WTC11 (cell line): Measurements from ENCODE around the gene WWOX. TPM values are rescaled to one million over a fixed set of nuclear protein-coding genes. Genes with fewer than 3 reads are reported as not detected.

Source experiments
- ATAC-seq: fragments of 200-7000 bp; cut with Tn5 transposase; 2 replicates; pipeline ENCODE4 v1.10.0; 2021; ENCODE audit warnings: mild to moderate bottlenecking, moderate library complexity
- CTCF ChIA-PET: fragments of 300-600 bp; sonication (Branson Sonifier 250); formaldehyde crosslinking; loops from one replicate; lab custom pipeline; 2021; ENCODE audit warnings: antibody characterized with exemption; lab: Charles Lee
- POLR2A ChIA-PET: fragments of 350-600 bp; sonication (Branson Sonifier 250); formaldehyde crosslinking; loops from one replicate; lab custom pipeline; 2021; ENCODE audit warnings: antibody characterized with exemption; lab: Charles Lee
- DNase-seq: peaks from one replicate; pipeline ENCODE4 v3.0.0; 2021; ENCODE audit warnings: low spot score
- H3K27ac Mint-ChIP-seq: 2 replicates; pipeline ENCODE4 v1.8.0; 2021; ENCODE audit warnings: mixed read lengths
- H3K27me3 Mint-ChIP-seq: 2 replicates; pipeline ENCODE4 v1.8.0; 2021; ENCODE audit warnings: low read depth, mild to moderate bottlenecking, moderate library complexity, mixed read lengths
- H3K36me3 Mint-ChIP-seq: 2 replicates; pipeline ENCODE4 v1.8.0; 2021; ENCODE audit warnings: mixed read lengths
- H3K4me1 Mint-ChIP-seq: 2 replicates; pipeline ENCODE4 v1.8.0; 2022; ENCODE audit warnings: mixed read lengths
- H3K4me3 Mint-ChIP-seq: 2 replicates; pipeline ENCODE4 v1.8.0; 2021; ENCODE audit warnings: mild to moderate bottlenecking, moderate library complexity, mixed read lengths
- H3K9me3 Mint-ChIP-seq: 2 replicates; pipeline ENCODE4 v1.8.0; 2021; ENCODE audit warnings: mixed read lengths
- FOXP1 ChIP-seq: sonication (generic); formaldehyde crosslinking; IDR thresholded peaks from 2 replicates; pipeline ENCODE4 v1.8.0; 2022; ENCODE audit warnings: missing genetic modification reagents, mild to moderate bottlenecking, moderate library complexity, borderline replicate concordance
- GTF2I ChIP-seq: fragments of 250-450 bp; sonication (Bioruptor Pico); conservative IDR thresholded peaks from 2 replicates; pipeline ENCODE4 v1.4.0; 2021; ENCODE audit warnings: mild to moderate bottlenecking
- IRF2 ChIP-seq: sonication (generic); formaldehyde crosslinking; IDR thresholded peaks from 2 replicates; pipeline ENCODE4 v1.8.0; 2022; ENCODE audit warnings: low read depth, missing genetic modification reagents, borderline replicate concordance
- JUN ChIP-seq: sonication (generic); formaldehyde crosslinking; IDR thresholded peaks from 2 replicates; pipeline ENCODE4 v1.8.0; 2023; ENCODE audit warnings: mild to moderate bottlenecking, missing genetic modification reagents
- KAT7 ChIP-seq: sonication (generic); formaldehyde crosslinking; IDR thresholded peaks from 2 replicates; pipeline ENCODE4 v1.8.1; 2023; ENCODE audit warnings: missing genetic modification reagents, mild to moderate bottlenecking, borderline replicate concordance
- NFATC4 ChIP-seq: fragments of 250-450 bp; sonication (Bioruptor Pico); IDR thresholded peaks from 2 replicates; pipeline ENCODE4 v1.9.0; 2021; ENCODE audit warnings: mild to moderate bottlenecking
- RORB ChIP-seq: fragments of 250-450 bp; sonication (Bioruptor Pico); IDR thresholded peaks from 2 replicates; pipeline ENCODE4 v1.9.0; 2021; ENCODE audit warnings: mild to moderate bottlenecking
- SOX15 ChIP-seq: fragments of 250-450 bp; sonication (Bioruptor Pico); IDR thresholded peaks from 2 replicates; pipeline ENCODE4 v1.9.0; 2021; ENCODE audit warnings: mild to moderate bottlenecking
- TEAD4 ChIP-seq: sonication (generic); formaldehyde crosslinking; IDR thresholded peaks from 2 replicates; pipeline ENCODE4 v1.8.0; 2022; ENCODE audit warnings: mild to moderate bottlenecking, missing genetic modification reagents
- ZBTB21 ChIP-seq: sonication (generic); formaldehyde crosslinking; IDR thresholded peaks from 2 replicates; pipeline ENCODE4 v1.8.1; 2023; ENCODE audit warnings: mild to moderate bottlenecking, missing genetic modification reagents, borderline replicate concordance
- ZNF121 ChIP-seq: sonication (generic); formaldehyde crosslinking; IDR thresholded peaks from 2 replicates; pipeline ENCODE4 v1.8.0; 2023; ENCODE audit warnings: missing genetic modification reagents
- ZNF138 ChIP-seq: sonication (generic); formaldehyde crosslinking; conservative IDR thresholded peaks from 2 replicates; pipeline ENCODE4 v1.8.1; 2022; ENCODE audit warnings: mild to moderate bottlenecking, moderate library complexity, missing genetic modification reagents
- ZNF671 ChIP-seq: fragments of 250-450 bp; sonication (Bioruptor Pico); IDR thresholded peaks from 2 replicates; pipeline ENCODE4 v1.8.0; 2021; ENCODE audit warnings: mild to moderate bottlenecking
- total RNA-seq: library from RNA; stranded (reverse); gene quantifications from 3 replicates; pipeline ENCODE4 v1.2.3, GENCODE V29; 2021
- TF ChIP-seq, protein P1 (sequence below): fragments of 250-450 bp; sonication (Bioruptor Pico); IDR thresholded peaks from 2 replicates; pipeline ENCODE4 v1.9.0; 2021; ENCODE audit warnings: moderate library complexity, mild to moderate bottlenecking, inconsistent platforms, borderline replicate concordance
- TF ChIP-seq, protein P2 (sequence below): fragments of 250-450 bp; sonication (Bioruptor Pico); IDR thresholded peaks from 2 replicates; pipeline ENCODE4 v1.9.0; 2021; ENCODE audit warnings: mild to moderate bottlenecking, borderline replicate concordance
- TF ChIP-seq, protein P3 (sequence below): sonication (generic); formaldehyde crosslinking; IDR thresholded peaks from 2 replicates; pipeline ENCODE4 v1.8.1; 2023; ENCODE audit warnings: mild to moderate bottlenecking, missing genetic modification reagents
- TF ChIP-seq, protein P4 (sequence below): fragments of 200-600 bp; IDR thresholded peaks from 2 replicates; pipeline ENCODE4 v1.8.0; 2022; ENCODE audit warnings: antibody characterized with exemption
- TF ChIP-seq, protein P5 (sequence below): sonication (generic); formaldehyde crosslinking; IDR thresholded peaks from 2 replicates; pipeline ENCODE4 v1.8.0; 2023; ENCODE audit warnings: missing genetic modification reagents, mild to moderate bottlenecking, borderline replicate concordance
- TF ChIP-seq, protein P6 (sequence below): fragments of 250-450 bp; sonication (Bioruptor Pico); IDR thresholded peaks from 2 replicates; pipeline ENCODE4 v1.9.0; 2021; ENCODE audit warnings: mild to moderate bottlenecking

Gene WWOX
- total RNA-seq, 1 experiment from 2014 or later, result 15.7 TPM

DNA sequence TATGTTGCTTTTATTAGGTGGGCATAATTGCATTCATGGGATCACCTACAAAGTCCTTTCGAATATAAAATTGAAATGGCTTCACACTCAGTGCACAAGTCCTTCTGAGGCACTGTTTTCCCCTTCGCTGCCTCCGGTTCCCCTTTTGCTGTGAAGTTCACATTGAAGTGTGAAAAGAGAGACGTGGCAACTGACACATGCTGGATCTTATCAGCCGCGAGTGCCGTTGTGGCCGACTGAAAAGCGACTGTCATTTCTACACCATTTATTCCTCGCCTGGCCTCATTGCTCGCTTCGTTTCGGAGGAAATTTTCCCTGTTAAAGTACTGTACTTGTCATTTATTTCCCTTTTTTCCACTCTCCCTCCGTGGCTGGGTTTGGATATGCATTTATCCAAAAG is 1077.6 kb downstream of the WWOX start (continued):
- TF ChIP-seq, protein P1, sequence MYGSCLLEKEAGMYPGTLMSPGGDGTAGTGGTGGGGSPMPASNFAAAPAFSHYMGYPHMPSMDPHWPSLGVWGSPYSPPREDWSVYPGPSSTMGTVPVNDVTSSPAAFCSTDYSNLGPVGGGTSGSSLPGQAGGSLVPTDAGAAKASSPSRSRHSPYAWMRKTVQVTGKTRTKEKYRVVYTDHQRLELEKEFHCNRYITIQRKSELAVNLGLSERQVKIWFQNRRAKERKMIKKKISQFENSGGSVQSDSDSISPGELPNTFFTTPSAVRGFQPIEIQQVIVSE (CRISPR knock-in tag), result no peak
- no peak for TF ChIP-seq ZNF671 (CRISPR knock-in tag)
- no peak for TF ChIP-seq GTF2I
- no peak for TF ChIP-seq SOX15 (CRISPR knock-in tag)
- no peak for TF ChIP-seq NFATC4 (CRISPR knock-in tag)
- TF ChIP-seq, protein P2, sequence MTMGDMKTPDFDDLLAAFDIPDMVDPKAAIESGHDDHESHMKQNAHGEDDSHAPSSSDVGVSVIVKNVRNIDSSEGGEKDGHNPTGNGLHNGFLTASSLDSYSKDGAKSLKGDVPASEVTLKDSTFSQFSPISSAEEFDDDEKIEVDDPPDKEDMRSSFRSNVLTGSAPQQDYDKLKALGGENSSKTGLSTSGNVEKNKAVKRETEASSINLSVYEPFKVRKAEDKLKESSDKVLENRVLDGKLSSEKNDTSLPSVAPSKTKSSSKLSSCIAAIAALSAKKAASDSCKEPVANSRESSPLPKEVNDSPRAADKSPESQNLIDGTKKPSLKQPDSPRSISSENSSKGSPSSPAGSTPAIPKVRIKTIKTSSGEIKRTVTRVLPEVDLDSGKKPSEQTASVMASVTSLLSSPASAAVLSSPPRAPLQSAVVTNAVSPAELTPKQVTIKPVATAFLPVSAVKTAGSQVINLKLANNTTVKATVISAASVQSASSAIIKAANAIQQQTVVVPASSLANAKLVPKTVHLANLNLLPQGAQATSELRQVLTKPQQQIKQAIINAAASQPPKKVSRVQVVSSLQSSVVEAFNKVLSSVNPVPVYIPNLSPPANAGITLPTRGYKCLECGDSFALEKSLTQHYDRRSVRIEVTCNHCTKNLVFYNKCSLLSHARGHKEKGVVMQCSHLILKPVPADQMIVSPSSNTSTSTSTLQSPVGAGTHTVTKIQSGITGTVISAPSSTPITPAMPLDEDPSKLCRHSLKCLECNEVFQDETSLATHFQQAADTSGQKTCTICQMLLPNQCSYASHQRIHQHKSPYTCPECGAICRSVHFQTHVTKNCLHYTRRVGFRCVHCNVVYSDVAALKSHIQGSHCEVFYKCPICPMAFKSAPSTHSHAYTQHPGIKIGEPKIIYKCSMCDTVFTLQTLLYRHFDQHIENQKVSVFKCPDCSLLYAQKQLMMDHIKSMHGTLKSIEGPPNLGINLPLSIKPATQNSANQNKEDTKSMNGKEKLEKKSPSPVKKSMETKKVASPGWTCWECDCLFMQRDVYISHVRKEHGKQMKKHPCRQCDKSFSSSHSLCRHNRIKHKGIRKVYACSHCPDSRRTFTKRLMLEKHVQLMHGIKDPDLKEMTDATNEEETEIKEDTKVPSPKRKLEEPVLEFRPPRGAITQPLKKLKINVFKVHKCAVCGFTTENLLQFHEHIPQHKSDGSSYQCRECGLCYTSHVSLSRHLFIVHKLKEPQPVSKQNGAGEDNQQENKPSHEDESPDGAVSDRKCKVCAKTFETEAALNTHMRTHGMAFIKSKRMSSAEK (CRISPR knock-in tag), result no peak
- TF ChIP-seq, protein P3, sequence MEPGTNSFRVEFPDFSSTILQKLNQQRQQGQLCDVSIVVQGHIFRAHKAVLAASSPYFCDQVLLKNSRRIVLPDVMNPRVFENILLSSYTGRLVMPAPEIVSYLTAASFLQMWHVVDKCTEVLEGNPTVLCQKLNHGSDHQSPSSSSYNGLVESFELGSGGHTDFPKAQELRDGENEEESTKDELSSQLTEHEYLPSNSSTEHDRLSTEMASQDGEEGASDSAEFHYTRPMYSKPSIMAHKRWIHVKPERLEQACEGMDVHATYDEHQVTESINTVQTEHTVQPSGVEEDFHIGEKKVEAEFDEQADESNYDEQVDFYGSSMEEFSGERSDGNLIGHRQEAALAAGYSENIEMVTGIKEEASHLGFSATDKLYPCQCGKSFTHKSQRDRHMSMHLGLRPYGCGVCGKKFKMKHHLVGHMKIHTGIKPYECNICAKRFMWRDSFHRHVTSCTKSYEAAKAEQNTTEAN (CRISPR knock-in tag), result no peak

DNA sequence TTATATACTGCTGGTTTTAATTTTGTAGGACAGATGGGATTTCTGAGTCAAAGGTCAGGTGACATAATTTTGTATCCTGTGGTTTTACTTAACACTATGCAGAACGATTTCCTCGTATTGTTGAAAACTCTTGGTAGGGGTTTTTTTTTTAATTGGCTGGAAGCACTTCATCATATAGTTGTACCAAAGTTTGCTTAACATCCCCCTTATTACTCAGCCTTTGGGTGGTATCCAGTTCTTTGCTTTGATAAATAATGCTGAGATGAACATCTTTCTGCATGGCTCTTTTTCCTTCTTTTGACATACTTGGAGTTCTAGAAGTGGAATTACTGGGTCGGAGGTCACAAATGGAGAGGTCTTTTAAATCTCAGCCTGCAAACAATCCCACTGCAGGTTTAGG is 1082.0 kb downstream of the WWOX start:
- CTCF ChIA-PET, result no interaction called here
- no peak for ATAC-seq
- TF ChIP-seq ZBTB21 (CRISPR knock-in tag), result no peak
- TF ChIP-seq FOXP1 (CRISPR knock-in tag), result no peak
- TF ChIP-seq TEAD4, result no peak
- no peak for TF ChIP-seq KAT7 (CRISPR knock-in tag)
- TF ChIP-seq ZNF138 (CRISPR knock-in tag), result no peak
- no peak for TF ChIP-seq JUN (CRISPR knock-in tag)
- TF ChIP-seq RORB (CRISPR knock-in tag), result no peak
- no peak for TF ChIP-seq ZNF121 (CRISPR knock-in tag)
- TF ChIP-seq, protein P4, sequence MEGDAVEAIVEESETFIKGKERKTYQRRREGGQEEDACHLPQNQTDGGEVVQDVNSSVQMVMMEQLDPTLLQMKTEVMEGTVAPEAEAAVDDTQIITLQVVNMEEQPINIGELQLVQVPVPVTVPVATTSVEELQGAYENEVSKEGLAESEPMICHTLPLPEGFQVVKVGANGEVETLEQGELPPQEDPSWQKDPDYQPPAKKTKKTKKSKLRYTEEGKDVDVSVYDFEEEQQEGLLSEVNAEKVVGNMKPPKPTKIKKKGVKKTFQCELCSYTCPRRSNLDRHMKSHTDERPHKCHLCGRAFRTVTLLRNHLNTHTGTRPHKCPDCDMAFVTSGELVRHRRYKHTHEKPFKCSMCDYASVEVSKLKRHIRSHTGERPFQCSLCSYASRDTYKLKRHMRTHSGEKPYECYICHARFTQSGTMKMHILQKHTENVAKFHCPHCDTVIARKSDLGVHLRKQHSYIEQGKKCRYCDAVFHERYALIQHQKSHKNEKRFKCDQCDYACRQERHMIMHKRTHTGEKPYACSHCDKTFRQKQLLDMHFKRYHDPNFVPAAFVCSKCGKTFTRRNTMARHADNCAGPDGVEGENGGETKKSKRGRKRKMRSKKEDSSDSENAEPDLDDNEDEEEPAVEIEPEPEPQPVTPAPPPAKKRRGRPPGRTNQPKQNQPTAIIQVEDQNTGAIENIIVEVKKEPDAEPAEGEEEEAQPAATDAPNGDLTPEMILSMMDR, result no peak
- TF ChIP-seq, protein P5, sequence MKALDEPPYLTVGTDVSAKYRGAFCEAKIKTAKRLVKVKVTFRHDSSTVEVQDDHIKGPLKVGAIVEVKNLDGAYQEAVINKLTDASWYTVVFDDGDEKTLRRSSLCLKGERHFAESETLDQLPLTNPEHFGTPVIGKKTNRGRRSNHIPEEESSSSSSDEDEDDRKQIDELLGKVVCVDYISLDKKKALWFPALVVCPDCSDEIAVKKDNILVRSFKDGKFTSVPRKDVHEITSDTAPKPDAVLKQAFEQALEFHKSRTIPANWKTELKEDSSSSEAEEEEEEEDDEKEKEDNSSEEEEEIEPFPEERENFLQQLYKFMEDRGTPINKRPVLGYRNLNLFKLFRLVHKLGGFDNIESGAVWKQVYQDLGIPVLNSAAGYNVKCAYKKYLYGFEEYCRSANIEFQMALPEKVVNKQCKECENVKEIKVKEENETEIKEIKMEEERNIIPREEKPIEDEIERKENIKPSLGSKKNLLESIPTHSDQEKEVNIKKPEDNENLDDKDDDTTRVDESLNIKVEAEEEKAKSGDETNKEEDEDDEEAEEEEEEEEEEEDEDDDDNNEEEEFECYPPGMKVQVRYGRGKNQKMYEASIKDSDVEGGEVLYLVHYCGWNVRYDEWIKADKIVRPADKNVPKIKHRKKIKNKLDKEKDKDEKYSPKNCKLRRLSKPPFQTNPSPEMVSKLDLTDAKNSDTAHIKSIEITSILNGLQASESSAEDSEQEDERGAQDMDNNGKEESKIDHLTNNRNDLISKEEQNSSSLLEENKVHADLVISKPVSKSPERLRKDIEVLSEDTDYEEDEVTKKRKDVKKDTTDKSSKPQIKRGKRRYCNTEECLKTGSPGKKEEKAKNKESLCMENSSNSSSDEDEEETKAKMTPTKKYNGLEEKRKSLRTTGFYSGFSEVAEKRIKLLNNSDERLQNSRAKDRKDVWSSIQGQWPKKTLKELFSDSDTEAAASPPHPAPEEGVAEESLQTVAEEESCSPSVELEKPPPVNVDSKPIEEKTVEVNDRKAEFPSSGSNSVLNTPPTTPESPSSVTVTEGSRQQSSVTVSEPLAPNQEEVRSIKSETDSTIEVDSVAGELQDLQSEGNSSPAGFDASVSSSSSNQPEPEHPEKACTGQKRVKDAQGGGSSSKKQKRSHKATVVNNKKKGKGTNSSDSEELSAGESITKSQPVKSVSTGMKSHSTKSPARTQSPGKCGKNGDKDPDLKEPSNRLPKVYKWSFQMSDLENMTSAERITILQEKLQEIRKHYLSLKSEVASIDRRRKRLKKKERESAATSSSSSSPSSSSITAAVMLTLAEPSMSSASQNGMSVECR, result no peak
- TF ChIP-seq, protein P6, sequence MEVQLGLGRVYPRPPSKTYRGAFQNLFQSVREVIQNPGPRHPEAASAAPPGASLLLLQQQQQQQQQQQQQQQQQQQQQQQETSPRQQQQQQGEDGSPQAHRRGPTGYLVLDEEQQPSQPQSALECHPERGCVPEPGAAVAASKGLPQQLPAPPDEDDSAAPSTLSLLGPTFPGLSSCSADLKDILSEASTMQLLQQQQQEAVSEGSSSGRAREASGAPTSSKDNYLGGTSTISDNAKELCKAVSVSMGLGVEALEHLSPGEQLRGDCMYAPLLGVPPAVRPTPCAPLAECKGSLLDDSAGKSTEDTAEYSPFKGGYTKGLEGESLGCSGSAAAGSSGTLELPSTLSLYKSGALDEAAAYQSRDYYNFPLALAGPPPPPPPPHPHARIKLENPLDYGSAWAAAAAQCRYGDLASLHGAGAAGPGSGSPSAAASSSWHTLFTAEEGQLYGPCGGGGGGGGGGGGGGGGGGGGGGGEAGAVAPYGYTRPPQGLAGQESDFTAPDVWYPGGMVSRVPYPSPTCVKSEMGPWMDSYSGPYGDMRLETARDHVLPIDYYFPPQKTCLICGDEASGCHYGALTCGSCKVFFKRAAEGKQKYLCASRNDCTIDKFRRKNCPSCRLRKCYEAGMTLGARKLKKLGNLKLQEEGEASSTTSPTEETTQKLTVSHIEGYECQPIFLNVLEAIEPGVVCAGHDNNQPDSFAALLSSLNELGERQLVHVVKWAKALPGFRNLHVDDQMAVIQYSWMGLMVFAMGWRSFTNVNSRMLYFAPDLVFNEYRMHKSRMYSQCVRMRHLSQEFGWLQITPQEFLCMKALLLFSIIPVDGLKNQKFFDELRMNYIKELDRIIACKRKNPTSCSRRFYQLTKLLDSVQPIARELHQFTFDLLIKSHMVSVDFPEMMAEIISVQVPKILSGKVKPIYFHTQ (CRISPR knock-in tag), result no peak
- TF ChIP-seq IRF2, result no peak

More for the DNA sequence above, 1082.0 kb downstream of the WWOX start:
- no peaks in the 10 kb centered on the region; the same call in 1 of the 2 replicates for H3K27me3 Mint-ChIP-seq
- DNase-seq, result no peak
- H3K9me3 Mint-ChIP-seq, result peaks cover 19% of the 10 kb centered on the region
- no peak overlapping the region for H3K27ac Mint-ChIP-seq
- H3K36me3 Mint-ChIP-seq, result peaks cover 4% of the 10 kb centered on the region; the same call in 1 of the 2 replicates
- H3K4me1 Mint-ChIP-seq, result peaks cover 7% of the 10 kb centered on the region
- no peak overlapping the region for H3K4me3 Mint-ChIP-seq
- POLR2A ChIA-PET, result no interaction called here
